Cardiac septum (tissue), 1 donor: ENCODE measurements around the gene PHOSPHO1. TPM values are rescaled to one million over a fixed set of nuclear protein-coding genes. Genes with fewer than 3 reads are reported as not detected.

Experiments used
- DNase-seq: peaks from one replicate; pipeline ENCODE4 v3.0.0-alpha.2; 2020; ENCODE audit warnings: low spot score
- intact Hi-C: fragments of 100-400 bp; cut with DNase I; formaldehyde crosslinking; loops from one replicate; pipeline ENCODE4 v1.14.0; 2022
- total RNA-seq: library from RNA; stranded (reverse); fragmentation: NEBNext Ultra II Directional; extraction: Animal tissue kit (Norgen Biotek cat#: 25700); gene quantifications from one replicate; pipeline ENCODE4 v1.2.1, GENCODE V29; 2021
- donor health status: DM: no; HTN: no; CAD: no.

Gene PHOSPHO1
- total RNA-seq, 1 donor from 2014 or later = 3.8 TPM

GRCh38 chr17:49249292-49249794 lies 18.8 kb upstream of the PHOSPHO1 start:
- DNase-seq = peak; percentile 88
- intact Hi-C loops = loop anchor here (2.0 kb wide), 1 partner anchor 19 kb away; the partner anchor contains the start of gene PHOSPHO1

GRCh38 chr17:49247944-49248343 lies 17.4 kb upstream of the PHOSPHO1 start:
- intact Hi-C loops = loop anchor here (2.0 kb wide), 1 partner anchor 17 kb away; the partner anchor contains the start of gene PHOSPHO1
- no peak for DNase-seq

GRCh38 chr17:49244839-49245238 lies 14.3 kb upstream of the PHOSPHO1 start:
- intact Hi-C loops = no loop called here
- DNase-seq = no peak

DNA sequence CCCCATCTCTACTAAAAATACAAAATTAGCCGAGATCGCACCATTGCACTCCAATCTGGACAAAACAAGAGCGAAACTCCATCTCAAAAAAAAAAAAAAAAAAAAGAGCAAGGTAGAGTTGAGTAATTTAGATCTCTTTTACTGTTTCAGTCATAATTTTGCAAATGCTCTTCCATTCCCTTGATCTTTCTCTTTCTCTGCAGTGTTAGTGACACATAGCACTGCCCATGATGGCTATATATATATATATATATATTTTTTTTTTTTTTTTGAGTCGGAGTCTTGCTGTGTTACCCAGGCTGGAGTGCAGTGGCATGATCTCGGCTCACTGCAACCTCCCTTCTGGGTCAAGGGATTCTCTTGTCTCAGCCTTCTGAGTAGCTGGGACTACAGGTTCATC lies 12.2 kb upstream of the PHOSPHO1 start:
- intact Hi-C loops = no loop called here
- DNase-seq = no peak

GRCh38 chr17:49241692-49242397 lies 11.3 kb upstream of the PHOSPHO1 start:
- no peak for DNase-seq
- intact Hi-C loops = no loop called here

DNA sequence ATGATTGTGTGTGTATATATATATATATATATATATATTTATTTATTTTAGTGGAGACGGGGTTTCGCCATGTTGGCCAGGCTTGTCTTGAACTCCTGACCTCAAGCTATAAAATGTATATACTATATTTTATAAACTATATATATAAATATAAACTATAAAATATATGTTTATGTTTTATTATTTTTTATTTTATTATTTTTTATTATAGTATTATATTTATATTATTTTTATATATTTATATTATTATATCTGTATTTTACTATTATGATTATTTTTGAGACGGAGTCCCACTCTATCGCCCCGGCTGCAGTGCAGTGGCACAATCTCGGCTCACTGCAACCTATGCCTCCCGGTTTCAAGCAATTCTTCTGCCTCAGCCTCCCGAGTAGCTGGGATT lies 10.5 kb upstream of the PHOSPHO1 start:
- DNase-seq = no peak

GRCh38 chr17:49240619-49241018 lies 10.0 kb upstream of the PHOSPHO1 start:
- DNase-seq = no peak
- intact Hi-C loops = no loop called here

More for the DNA sequence above, 10.5 kb upstream of the PHOSPHO1 start:
- intact Hi-C loops = no loop called here

DNA sequence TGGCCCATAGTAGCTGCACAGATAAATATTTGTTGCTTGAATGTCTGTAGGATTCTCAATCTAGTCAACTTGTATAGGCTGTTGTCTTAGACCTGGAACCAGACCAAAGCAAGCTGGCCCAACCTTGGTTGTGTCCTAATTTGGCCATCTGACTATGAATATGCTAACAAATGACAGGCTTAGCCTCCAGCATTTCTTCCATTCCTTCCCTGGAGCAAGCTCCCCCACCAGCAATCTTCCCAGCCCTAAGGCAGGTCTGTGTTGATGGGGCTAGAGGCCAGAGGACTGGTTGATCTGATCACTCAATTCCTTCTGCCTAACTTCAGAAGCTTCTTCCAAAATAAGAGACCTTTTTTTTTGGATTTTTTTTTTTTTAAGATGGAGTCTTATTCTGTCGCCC lies 9.4 kb upstream of the PHOSPHO1 start:
- intact Hi-C loops = no loop called here

DNA sequence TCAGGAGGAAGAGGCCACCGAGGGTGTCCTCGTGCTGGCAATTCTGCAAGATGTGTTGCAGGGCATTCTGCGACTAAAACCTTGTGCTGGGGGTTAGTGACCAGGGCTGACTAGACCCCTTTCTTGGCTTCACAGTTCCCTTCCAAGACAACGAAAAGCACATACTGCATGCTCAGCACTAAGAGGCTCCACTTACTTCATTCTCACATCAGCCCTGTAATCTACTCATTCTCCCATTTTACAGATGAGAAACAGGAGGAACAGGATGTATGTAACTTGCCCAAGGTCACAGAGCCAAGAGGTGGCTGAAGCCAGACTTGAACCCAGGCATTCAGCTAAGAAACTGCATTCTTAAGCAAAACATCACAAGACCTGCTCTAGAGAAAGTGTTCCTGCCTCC lies 5.3 kb upstream of the PHOSPHO1 start:
- DNase-seq = no peak
- intact Hi-C loops = no loop called here

More for the DNA sequence above, 9.4 kb upstream of the PHOSPHO1 start:
- no peak for DNase-seq

DNA sequence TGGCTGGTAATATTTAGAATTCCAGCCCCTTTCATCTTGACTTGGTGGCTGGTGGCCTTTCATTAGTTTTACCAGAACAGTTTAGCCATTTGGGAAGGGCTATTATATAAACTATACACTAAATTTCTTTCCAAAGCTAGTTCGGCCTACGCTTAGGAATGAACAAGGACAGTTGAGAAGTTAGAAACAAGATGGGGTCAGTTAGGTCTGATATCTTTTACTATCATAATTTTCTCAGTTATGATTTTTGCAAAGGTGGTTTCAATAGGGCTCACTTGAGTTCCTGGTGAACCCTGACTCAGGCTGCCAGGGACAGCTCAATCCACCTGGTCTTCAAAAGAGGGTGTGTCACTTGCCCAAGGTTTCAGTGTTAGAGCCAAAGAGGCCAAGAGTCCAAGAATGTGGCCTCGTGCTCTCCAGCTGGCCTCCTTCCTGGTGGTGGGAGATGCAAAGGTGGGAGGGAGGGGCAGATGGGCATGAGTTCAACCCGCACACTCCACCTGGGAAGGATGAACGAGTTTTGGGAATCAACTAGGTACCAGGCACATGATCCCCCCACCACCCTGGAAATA lies 4.0 kb upstream of the PHOSPHO1 start:
- DNase-seq = no peak
- intact Hi-C loops = no loop called here

DNA sequence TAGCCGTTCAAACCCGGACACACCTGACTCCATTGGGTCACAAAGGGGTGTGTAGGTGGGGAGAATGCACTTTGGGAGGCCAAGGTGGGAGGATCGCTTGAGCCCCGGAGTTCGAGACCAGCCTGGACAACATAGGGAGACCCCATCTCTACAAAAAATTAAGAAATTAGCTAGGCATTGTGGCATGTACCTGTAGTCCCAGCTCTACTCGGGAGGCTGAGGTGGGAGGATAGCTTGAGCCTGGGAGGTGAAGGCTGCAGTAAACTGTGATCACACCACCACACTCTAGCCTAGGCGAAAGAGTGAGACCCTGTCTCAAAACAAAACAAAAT lies 942 bp upstream of the PHOSPHO1 start:
- no peak for DNase-seq
- intact Hi-C loops = loop anchor here (2.0 kb wide), 1 partner anchor 17 kb away; no protein-coding TSS in a partner anchor

DNA sequence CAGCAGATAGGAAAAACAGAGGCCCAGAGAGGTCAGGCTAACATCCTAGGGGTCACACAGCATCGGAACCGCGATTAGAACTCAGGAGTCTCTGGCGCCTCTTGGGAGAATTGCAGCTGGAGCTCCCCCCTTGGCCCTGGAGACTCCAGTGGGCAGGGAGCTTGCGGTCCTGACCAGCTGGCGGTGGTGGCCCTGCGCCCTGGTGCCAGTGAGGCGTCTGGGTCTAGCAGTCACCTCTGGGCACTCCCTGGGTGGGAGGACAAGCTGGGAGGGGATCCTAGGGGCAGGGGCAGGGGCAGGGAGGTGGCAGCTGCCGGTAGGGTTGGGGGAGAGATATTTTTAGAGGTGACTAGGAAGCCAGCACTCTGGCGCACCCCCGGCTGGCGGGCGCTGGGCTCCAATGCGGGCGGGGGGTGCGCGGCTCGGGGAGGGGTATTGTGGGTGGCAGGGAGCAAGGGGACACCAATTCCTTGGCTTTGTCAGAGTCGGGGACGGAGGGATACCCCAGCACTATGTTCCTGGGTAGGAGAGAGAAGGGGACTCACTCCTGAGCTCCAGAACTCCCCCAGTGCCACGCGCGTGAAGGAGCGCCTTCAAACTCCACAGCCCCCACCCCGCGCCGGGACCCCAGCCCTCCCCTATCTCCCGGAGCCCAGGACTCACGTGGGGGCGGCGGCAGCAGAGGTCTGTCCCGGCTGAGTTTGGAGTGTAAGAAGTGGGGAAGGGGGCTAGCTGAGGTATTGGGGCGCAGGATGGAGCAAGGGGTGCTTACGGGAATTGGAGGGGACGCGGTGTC lies 584 bp downstream of the PHOSPHO1 start:
- intact Hi-C loops = loop anchor here (2.0 to 5.0 kb wide), 2 partner anchors 19 to 32 kb away; no protein-coding TSS in a partner anchor
- no peak for DNase-seq

- intact Hi-C loops = loop anchor here (5.0 kb wide), 1 partner anchor 33 kb away; no protein-coding TSS in a partner anchor
- no peak for DNase-seq
These were observed 1.3 kb downstream of the PHOSPHO1 start for GRCh38 chr17:49229076-49229804.

DNA sequence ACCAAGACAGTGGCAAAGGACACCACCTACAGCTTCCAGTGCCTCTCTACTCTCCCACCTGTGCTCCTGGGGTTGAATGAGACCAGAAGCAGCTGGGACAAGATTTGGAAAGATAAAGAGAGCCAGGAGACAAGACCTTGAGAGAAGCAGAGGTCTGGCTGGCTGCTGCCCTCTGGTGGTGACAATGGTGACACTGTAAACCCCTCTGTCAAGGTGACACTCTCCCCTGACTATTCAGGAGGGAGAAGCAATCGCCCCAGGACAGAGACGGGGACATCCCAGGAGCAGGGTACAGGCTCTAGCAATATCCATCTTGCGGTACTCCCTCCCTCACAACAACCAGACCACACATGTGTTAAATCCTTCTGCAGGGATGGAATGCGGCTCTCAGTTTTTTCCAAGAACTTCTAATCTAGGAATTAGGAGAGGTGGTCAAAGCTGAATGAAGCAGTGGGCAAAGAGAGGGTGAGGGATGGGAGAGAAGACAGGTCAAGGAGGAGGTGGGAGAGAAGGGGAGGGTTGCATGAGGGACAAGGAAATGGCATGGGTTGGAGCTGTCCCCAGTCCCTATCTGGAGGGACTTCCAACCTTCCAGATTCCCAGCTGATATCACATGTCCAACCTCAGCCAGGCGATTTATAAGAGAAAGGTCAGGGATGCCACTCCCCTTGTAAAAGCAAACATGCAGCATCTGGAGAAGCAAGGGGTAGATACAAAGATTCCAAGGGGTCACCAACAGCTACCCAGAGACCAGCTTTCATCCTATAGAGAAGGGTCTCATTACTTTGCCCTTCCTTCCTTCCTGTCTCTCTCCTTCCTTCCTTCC lies 2.9 kb downstream of the PHOSPHO1 start:
- intact Hi-C loops = loop anchor here (2.0 to 5.0 kb wide), 2 partner anchors 35 to 61 kb away; no protein-coding TSS in a partner anchor
- peak; percentile 88 for DNase-seq

DNA sequence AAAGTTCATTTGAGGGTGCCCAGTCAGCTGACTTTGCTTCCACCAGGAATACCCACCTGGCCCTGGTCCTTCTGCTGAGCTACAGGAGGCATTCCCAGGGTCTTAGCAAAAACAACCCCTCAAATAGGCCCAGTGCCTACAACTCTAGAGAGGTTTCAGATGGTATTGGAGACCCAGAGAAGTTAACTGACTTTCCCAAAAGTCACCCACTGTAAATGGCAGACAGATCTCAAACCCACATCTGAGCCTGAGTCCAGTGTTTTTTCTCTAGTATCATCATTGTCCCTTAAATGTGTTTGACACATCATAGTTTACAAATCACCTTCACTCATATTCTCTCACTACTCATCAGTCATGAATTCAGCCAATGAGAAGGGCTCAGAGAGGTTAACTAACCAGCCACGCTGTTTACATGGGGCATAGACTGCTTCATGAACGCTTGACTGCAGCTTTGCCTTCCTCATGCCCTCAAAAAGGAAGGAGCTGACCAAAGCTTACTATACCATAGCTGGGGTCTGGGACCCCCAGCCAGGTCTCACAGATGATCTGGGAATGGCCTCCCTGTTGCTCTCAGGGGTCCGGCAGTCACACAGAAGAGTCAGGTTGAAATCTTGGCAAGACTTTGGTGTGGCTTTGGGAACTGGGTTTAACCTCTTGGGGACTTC lies 3.7 kb downstream of the PHOSPHO1 start:
- DNase-seq = no peak
- intact Hi-C loops = loop anchor here (2.0 to 5.0 kb wide), 2 partner anchors 35 to 62 kb away; no protein-coding TSS in a partner anchor

DNA sequence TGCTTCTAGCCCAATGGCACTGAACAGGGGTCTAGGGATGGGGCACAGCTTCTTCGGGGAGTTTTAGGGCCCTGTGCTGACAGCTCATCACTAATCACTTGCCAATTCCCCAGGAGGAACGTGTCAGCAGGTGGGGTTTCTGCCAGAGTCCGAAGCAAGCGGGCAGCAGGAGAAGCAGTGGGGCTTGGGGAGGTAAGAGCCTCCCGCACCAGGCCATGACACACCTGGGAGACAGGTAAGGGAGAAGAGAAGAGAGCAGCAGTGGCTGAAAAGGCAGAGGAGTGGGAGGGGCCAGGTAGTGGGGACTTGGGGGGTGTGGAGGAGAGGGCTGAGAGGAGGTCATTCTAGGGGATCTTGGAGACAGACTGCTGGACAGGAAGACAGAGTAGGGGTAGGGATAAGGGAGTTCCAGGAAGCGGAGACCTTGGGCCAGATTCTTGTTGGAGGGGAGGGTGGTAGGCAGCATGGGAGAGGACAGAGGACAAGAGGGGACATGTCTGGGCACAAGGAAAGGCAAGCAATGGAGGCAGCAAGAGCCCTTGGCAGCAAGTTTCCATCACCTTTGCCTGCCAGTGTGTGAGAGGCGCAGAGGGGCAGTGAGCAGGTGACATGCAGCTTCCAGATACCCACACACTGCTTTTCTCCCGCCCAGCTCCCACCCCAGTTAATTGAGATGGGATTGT lies 4.9 kb downstream of the PHOSPHO1 start:
- DNase-seq = no peak
- intact Hi-C loops = loop anchor here (2.0 to 5.0 kb wide), 2 partner anchors 37 to 63 kb away; no protein-coding TSS in a partner anchor

DNA sequence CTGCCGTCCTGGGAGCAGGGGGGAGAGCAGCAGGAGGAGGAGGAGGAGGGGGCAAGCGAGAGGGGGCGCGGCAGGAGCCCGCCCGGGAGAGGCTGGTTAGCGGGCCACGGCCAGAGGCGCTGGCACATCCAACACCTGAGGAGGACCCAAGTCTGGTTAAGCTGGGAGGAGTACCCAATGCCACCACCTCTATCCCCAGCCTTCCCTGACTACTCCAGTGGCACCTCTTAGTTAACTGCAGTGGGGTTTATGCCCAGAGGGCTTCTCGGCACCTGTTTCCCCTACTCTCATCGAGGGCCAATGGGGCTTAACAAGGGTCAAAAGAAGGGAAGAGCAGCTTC lies 5.6 kb downstream of the PHOSPHO1 start:
- DNase-seq = no peak
- intact Hi-C loops = loop anchor here (5.0 kb wide), 2 partner anchors 37 to 43 kb away; no protein-coding TSS in a partner anchor
